Thoracic aorta (tissue), 2 donors: ENCODE data around the gene GBF1. TPM values are rescaled to one million over a fixed set of nuclear protein-coding genes. Genes with fewer than 3 reads are reported as not detected.
A peak's percentile ranks its signal among the peaks of the same experiment; 100 is the strongest.

Experiments
- ATAC-seq: fragments of 150-250 bp; one replicate; pipeline ENCODE4 v1.8.0; 2017; ENCODE audit warnings: low read depth; ENCODE audit not compliant: insufficient number of reproducible peaks, low FRiP score
- DNase-seq: peaks from one replicate; pipeline ENCODE4 v3.0.0-alpha.2; 2020; ENCODE audit warnings: low spot score
- H3K27ac ChIP-seq, 2 donors: fragments of 200-600 bp; sonication (generic); 1 replicate in 1 of 2; 2 replicates in 1 of 2; pipeline ENCODE4 v1.5.1; 2016; ENCODE audit warnings: mild to moderate bottlenecking in 2 of 2, moderate library complexity in 2 of 2
- H3K27me3 ChIP-seq: fragments of 200-600 bp; sonication (generic); replicated peaks from 2 replicates; pipeline ENCODE4 v1.6.0; 2016; ENCODE audit warnings: mild to moderate bottlenecking; ENCODE audit not compliant: insufficient read depth
- H3K36me3 ChIP-seq: fragments of 200-600 bp; sonication (generic); one replicate; pipeline ENCODE4 v1.5.1; 2016
- H3K4me1 ChIP-seq, 2 donors: fragments of 200-600 bp; sonication (generic); 1 replicate in 1 of 2; 2 replicates in 1 of 2; pipeline versions ENCODE4 v1.5.1 to v1.6.0; 2016; ENCODE audit warnings: low read depth in 2 of 2, mild to moderate bottlenecking in 1 of 2; ENCODE audit not compliant: control insufficient read depth in 1 of 2
- H3K4me3 ChIP-seq: fragments of 200-600 bp; sonication (generic); 2 replicates; pipeline ENCODE4 v1.5.1; 2016; ENCODE audit warnings: mild to moderate bottlenecking
- H3K9me3 ChIP-seq: fragments of 200-600 bp; sonication (generic); 2 replicates; pipeline ENCODE4 v1.5.1; 2016
- total RNA-seq, 2 donors: library from RNA; depleted of rRNA; stranded (reverse); fragments of >200 nt; gene quantifications; one replicate each; pipeline versions ENCODE4 v1.1.0 to v1.2.3, GENCODE V29; 2016
- TF ChIP-seq, protein P1 (sequence below): fragments of 200-600 bp; sonication (generic); IDR thresholded peaks from one replicate; pipeline ENCODE4 v1.5.1; 2019; ENCODE audit warnings: antibody characterized with exemption

Gene GBF1, protein sequence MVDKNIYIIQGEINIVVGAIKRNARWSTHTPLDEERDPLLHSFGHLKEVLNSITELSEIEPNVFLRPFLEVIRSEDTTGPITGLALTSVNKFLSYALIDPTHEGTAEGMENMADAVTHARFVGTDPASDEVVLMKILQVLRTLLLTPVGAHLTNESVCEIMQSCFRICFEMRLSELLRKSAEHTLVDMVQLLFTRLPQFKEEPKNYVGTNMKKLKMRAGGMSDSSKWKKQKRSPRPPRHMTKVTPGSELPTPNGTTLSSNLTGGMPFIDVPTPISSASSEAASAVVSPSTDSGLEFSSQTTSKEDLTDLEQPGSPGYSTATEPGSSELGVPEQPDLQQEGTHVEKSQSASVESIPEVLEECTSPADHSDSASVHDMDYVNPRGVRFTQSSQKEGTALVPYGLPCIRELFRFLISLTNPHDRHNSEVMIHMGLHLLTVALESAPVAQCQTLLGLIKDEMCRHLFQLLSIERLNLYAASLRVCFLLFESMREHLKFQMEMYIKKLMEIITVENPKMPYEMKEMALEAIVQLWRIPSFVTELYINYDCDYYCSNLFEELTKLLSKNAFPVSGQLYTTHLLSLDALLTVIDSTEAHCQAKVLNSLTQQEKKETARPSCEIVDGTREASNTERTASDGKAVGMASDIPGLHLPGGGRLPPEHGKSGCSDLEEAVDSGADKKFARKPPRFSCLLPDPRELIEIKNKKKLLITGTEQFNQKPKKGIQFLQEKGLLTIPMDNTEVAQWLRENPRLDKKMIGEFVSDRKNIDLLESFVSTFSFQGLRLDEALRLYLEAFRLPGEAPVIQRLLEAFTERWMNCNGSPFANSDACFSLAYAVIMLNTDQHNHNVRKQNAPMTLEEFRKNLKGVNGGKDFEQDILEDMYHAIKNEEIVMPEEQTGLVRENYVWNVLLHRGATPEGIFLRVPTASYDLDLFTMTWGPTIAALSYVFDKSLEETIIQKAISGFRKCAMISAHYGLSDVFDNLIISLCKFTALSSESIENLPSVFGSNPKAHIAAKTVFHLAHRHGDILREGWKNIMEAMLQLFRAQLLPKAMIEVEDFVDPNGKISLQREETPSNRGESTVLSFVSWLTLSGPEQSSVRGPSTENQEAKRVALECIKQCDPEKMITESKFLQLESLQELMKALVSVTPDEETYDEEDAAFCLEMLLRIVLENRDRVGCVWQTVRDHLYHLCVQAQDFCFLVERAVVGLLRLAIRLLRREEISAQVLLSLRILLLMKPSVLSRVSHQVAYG (N-terminal part only)
- total RNA-seq: 10 to 100 TPM; 38.1 to 44.9 TPM

GRCh38 chr10:102245082-102245931 lies at the start of gene GBF1:
Gene GBF1 (plus strand): TSS chr10:102245532. CDS start chr10:102258939, 13,407 bp downstream.
- H3K4me1 ChIP-seq: peaks cover 33 to 64% of the 10 kb centered on the region in 2 donors
- no peaks in the 10 kb centered on the region for H3K36me3 ChIP-seq

DNA sequence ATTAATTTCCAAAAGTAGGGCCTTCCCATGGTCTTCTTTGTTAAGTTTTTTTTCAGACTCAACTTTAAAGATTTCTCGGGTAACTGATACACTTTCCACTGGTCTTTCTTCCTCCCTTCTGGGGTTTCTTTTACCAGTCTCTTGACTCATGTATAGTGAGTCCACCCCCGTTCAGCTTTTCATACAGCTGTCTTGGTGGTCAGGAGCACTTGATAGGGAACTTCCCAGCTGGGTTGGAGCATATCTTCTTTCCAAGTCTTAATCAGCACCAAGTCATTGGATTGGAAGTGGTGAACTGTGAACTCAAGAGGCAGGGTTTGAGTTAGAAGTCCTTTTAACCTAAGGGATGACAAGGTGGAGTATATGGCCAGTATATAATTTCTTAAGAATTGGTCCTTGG lies 48.4 kb upstream of the GBF1 start:
- no peak for ATAC-seq
- no peaks in the 10 kb centered on the region for H3K27me3 ChIP-seq
- TF ChIP-seq, protein P1, sequence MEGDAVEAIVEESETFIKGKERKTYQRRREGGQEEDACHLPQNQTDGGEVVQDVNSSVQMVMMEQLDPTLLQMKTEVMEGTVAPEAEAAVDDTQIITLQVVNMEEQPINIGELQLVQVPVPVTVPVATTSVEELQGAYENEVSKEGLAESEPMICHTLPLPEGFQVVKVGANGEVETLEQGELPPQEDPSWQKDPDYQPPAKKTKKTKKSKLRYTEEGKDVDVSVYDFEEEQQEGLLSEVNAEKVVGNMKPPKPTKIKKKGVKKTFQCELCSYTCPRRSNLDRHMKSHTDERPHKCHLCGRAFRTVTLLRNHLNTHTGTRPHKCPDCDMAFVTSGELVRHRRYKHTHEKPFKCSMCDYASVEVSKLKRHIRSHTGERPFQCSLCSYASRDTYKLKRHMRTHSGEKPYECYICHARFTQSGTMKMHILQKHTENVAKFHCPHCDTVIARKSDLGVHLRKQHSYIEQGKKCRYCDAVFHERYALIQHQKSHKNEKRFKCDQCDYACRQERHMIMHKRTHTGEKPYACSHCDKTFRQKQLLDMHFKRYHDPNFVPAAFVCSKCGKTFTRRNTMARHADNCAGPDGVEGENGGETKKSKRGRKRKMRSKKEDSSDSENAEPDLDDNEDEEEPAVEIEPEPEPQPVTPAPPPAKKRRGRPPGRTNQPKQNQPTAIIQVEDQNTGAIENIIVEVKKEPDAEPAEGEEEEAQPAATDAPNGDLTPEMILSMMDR: no peak
- no peaks in the 10 kb centered on the region for H3K9me3 ChIP-seq
- H3K27ac ChIP-seq: no peak overlapping the region
- H3K4me3 ChIP-seq: no peak overlapping the region
- DNase-seq: no peak
- H3K4me1 ChIP-seq: no peaks in the 10 kb centered on the region
- H3K36me3 ChIP-seq: no peaks in the 10 kb centered on the region

More at GRCh38 chr10:102245082-102245931, at the start of gene GBF1:
- peak; percentile 86 for DNase-seq
- H3K27ac ChIP-seq: peak within 1 kb of the TSS; percentile 75 to 88
- peak within 1 kb of the TSS; percentile 80 for H3K4me3 ChIP-seq
- H3K27me3 ChIP-seq: no peaks in the 10 kb centered on the region
- TF ChIP-seq, protein P1: no peak
- no peaks in the 10 kb centered on the region for H3K9me3 ChIP-seq
- ATAC-seq: peak; percentile 96

DNA sequence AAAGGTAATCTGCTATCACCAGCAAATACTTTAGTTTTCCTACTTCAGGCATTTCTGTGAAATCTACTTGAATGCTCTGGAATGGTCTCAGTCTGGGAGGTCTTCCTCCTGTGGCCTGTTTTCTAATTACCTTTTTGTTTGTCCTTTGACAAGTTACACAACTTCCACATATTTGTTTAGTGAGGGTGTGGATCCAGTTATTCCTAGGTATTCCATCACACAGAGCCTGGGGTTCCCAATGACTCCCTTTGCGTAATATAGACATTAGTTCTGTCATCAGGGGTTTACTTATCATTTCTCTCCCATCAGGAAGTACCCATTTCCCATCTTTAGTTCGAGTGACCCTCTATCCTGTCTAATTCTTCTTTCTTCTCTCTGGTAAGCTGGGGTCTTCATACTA lies 47.3 kb upstream of the GBF1 start:
- Histone ChIP-seq H3K27me3 (no peaks in the 10 kb centered on the region), H3K9me3 (no peaks in the 10 kb centered on the region), H3K27ac (no peak overlapping the region), H3K4me3 (no peak overlapping the region), H3K36me3 (no peaks in the 10 kb centered on the region), H3K4me1 (no peaks in the 10 kb centered on the region)
- TF ChIP-seq, protein P1: no peak
- DNase-seq: no peak
- no peak for ATAC-seq

DNA sequence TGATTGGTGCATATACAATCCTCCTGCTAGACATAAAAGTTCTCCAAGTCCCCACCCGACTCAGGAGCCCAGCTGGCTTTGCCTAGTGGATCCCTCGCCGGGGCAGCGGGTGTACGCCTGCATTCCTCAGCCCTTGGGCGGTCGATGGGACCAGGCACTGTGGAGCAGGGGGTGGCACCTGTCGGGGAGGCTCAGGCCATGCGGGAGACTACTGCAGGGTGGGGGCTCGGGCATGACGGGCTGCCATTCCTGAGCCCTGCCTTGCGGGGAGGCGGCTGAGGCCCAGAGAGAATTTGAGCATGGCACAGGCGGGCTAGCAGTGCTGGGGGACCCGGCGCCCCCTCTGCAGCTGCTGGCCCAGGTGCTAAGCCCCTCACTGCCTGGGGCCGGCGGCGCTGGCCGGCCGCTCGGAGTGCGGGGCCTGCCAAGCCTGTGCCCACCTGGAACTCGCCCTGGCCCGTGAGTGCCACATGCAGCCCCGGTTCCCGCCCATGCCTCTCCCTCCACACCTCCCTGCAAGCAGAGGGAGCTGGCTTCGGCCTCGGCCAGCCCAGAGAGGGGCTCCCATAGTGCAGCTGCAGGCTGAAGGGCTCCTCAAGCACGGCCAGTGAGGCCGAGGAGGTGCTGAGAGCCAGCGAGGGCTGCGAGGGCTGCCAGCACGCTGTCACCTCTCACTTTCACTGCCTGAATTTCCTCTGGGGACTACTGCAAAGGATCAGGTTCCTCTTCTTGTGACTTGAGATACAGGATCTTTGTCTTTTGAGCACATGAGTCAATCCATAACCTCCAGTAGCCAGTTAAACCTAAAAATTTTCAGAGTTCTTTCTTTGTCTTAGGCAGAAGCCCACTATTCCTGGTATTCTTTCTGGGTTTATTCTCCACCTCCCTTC lies 44.3 kb upstream of the GBF1 start:
- ATAC-seq: no peak

More for the DNA sequence above, 44.3 kb upstream of the GBF1 start:
- DNase-seq: no peak
- no peaks in the 10 kb centered on the region for H3K27me3 ChIP-seq
- no peaks in the 10 kb centered on the region for H3K36me3 ChIP-seq
- no peak overlapping the region for H3K27ac ChIP-seq
- TF ChIP-seq, protein P1: no peak
- peaks cover 7% of the 10 kb centered on the region for H3K9me3 ChIP-seq
- no peak overlapping the region for H3K4me3 ChIP-seq
- H3K4me1 ChIP-seq: no peaks in the 10 kb centered on the region
